Caco-2 (cell line): ENCODE data around the gene KCMF1. TPM values are rescaled to one million over a fixed set of nuclear protein-coding genes. Genes with fewer than 3 reads are reported as not detected.

Source experiments
- BruUV-seq: library from RNA; stranded (reverse); fragments of 400-500 nt; replicated peaks from 2 replicates; lab custom pipeline; 2021; lab: Mats Ljungman, UMichigan
- CTCF ChIA-PET: fragments of 300-600 bp; sonication (Branson Sonifier 250); formaldehyde crosslinking; loops from one replicate; lab custom pipeline; 2022; ENCODE audit warnings: antibody characterized with exemption; lab: Charles Lee
- POLR2A ChIA-PET: fragments of 300-600 bp; sonication (Branson Sonifier 250); formaldehyde crosslinking; loops from one replicate; lab custom pipeline; 2022; ENCODE audit warnings: antibody characterized with exemption; lab: Charles Lee
- DNase-seq, 2 experiments: peaks; one replicate each; pipeline versions ENCODE4 v3.0.0 to v3.0.0-alpha.2; 2020 to 2022
- H3K27me3 ChIP-seq: replicated peaks from 2 replicates; pipeline ENCODE4 v1.6.0; 2011; ENCODE audit warnings: low read length; ENCODE audit not compliant: control insufficient read depth, insufficient read depth
- H3K36me3 ChIP-seq: 2 replicates; pipeline ENCODE4 v1.5.1; 2011; ENCODE audit warnings: low read length; ENCODE audit not compliant: control insufficient read depth, insufficient read depth
- H3K4me1 ChIP-seq: fragments of 250-450 bp; sonication (Bioruptor Pico); 2 replicates; pipeline ENCODE4 v1.5.1; 2020; ENCODE audit warnings: mild to moderate bottlenecking
- H3K4me3 ChIP-seq: 2 replicates; pipeline ENCODE4 v1.5.1; 2011; ENCODE audit warnings: low read depth, mild to moderate bottlenecking, control low read depth, low read length
- H3K9me3 ChIP-seq: fragments of 250-450 bp; sonication (Bioruptor Pico); 2 replicates; pipeline ENCODE4 v1.5.1; 2020; ENCODE audit warnings: mild to moderate bottlenecking, moderate library complexity
- H3K27ac Mint-ChIP-seq: one replicate; pipeline ENCODE4 v1.8.0; 2022; ENCODE audit warnings: mixed read lengths; ENCODE audit not compliant: unreplicated experiment
- H3K27me3 Mint-ChIP-seq: one replicate; pipeline ENCODE4 v1.8.0; 2022; ENCODE audit warnings: mixed read lengths; ENCODE audit not compliant: insufficient read depth, unreplicated experiment
- H3K36me3 Mint-ChIP-seq: one replicate; pipeline ENCODE4 v1.8.0; 2022; ENCODE audit warnings: mild to moderate bottlenecking, mixed read lengths; ENCODE audit not compliant: insufficient read depth, unreplicated experiment
- H3K4me1 Mint-ChIP-seq: one replicate; pipeline ENCODE4 v1.8.0; 2022; ENCODE audit warnings: low read depth, mixed read lengths; ENCODE audit not compliant: unreplicated experiment
- H3K4me3 Mint-ChIP-seq: one replicate; pipeline ENCODE4 v1.8.0; 2022; ENCODE audit warnings: mild to moderate bottlenecking, moderate library complexity, mixed read lengths; ENCODE audit not compliant: unreplicated experiment
- H3K9me3 Mint-ChIP-seq: one replicate; pipeline ENCODE4 v1.8.0; 2022; ENCODE audit warnings: mixed read lengths; ENCODE audit not compliant: unreplicated experiment
- intact Hi-C: fragments of 100-400 bp; cut with micrococcal nuclease; formaldehyde crosslinking; loops from one replicate; pipeline ENCODE4 v1.10.0; 2022; ENCODE audit not compliant: unreplicated experiment
- total RNA-seq: library from RNA; stranded (reverse); gene quantifications from 2 replicates; pipeline ENCODE4 v1.2.3, GENCODE V29; 2022
- TF ChIP-seq, protein P1 (sequence below), 2 experiments: fragments of 200-600 bp in 1 of 2; IDR thresholded peaks; 1 replicate in 1 of 2; 2 replicates in 1 of 2; pipeline versions ENCODE4 v1.5.1 to v1.8.0; 2011 to 2022; ENCODE audit warnings: antibody characterized with exemption in 1 of 2, control low read depth in 1 of 2, inconsistent platforms in 1 of 2, low read depth in 1 of 2, low read length in 1 of 2, mild to moderate bottlenecking in 1 of 2, moderate library complexity in 1 of 2; ENCODE audit not compliant: insufficient read depth in 1 of 2, severe bottlenecking in 1 of 2, unreplicated experiment in 1 of 2

Gene KCMF1
- total RNA-seq, 1 experiment from 2014 or later = 81.5 TPM

DNA sequence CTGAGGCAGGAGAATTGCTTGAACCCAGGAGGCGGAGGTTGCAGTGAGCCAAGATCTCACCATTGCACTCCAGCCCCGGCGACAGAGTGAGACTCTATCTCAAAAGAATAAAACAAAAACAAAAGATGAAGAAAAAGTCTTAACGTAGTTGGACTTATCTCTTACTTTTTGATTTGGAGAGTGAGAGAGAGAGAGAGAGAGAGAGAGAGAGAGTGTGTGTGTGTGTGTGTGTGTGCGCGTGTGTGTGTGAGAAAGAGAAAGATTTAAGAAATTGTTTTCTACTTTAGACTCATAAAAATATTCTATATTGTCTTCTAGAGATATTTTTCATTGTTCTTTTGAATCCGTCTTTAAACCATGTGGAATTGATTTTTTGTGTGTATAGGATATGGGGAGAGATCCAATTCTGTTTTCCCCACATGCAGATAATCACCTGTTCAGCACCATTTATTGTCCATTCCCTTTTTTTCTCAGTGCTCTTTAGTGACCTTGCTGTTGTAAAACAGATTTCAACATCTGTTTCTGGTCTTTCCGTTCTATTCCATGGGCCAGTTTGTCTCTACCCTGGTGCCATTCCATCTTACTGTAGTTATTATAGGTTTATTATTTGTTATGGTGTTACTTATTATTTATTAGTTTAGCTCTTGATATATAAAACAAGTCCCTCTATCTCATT lies 53.5 kb downstream of the KCMF1 start:
- Histone ChIP-seq H3K4me3 (no peak overlapping the region), H3K36me3 (no peaks in the 10 kb centered on the region), H3K9me3 (no peaks in the 10 kb centered on the region), H3K4me1 (no peaks in the 10 kb centered on the region), H3K27me3 (no peaks in the 10 kb centered on the region)
- Mint-ChIP-seq H3K36me3 (peaks cover 46% of the 10 kb centered on the region), H3K9me3 (no peaks in the 10 kb centered on the region), H3K27me3 (no peaks in the 10 kb centered on the region), H3K4me3 (no peak overlapping the region), H3K27ac (no peak overlapping the region), H3K4me1 (peaks cover 13% of the 10 kb centered on the region)
- ChIA-PET POLR2A (no interaction called here), CTCF (no interaction called here)
- TF ChIP-seq, protein P1, sequence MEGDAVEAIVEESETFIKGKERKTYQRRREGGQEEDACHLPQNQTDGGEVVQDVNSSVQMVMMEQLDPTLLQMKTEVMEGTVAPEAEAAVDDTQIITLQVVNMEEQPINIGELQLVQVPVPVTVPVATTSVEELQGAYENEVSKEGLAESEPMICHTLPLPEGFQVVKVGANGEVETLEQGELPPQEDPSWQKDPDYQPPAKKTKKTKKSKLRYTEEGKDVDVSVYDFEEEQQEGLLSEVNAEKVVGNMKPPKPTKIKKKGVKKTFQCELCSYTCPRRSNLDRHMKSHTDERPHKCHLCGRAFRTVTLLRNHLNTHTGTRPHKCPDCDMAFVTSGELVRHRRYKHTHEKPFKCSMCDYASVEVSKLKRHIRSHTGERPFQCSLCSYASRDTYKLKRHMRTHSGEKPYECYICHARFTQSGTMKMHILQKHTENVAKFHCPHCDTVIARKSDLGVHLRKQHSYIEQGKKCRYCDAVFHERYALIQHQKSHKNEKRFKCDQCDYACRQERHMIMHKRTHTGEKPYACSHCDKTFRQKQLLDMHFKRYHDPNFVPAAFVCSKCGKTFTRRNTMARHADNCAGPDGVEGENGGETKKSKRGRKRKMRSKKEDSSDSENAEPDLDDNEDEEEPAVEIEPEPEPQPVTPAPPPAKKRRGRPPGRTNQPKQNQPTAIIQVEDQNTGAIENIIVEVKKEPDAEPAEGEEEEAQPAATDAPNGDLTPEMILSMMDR (IDR thresholded peaks at IDR 0.05; ENCODE audit: insufficient read depth in 1 of 2, low read depth in 1 of 2, low read length in 1 of 2, severe bottlenecking in 1 of 2, unreplicated experiment in 1 of 2) = no peak
- no TSS peak for BruUV-seq
- DNase-seq = no peak
- intact Hi-C loops = no loop called here

DNA sequence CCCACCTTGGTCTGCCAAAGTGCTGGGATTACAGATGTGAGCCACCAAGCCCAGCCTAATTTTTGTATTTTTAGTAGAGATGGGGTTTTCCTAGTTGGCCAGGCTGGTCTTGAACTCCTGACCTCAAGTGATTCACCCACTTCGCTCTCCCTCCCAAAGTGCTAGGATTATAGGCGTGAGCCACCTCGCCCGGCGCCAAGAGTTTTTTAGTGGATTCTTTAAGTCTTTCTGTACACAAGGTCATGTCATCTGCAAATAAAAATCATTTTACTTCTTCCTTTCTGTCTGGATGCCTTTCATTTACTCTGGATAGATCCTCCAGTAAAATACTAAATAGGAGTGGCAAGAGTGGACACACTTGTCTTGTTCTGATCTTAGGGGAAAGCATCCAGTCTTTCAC lies 61.7 kb downstream of the KCMF1 start:
- intact Hi-C loops = no loop called here
- Mint-ChIP-seq H3K4me1 (no peaks in the 10 kb centered on the region), H3K27ac (no peak overlapping the region), H3K36me3 (peaks cover 69% of the 10 kb centered on the region), H3K9me3 (no peaks in the 10 kb centered on the region), H3K4me3 (no peak overlapping the region), H3K27me3 (no peaks in the 10 kb centered on the region)
- CTCF ChIA-PET = no interaction called here
- Histone ChIP-seq H3K4me1 (no peaks in the 10 kb centered on the region), H3K4me3 (no peak overlapping the region), H3K9me3 (no peaks in the 10 kb centered on the region), H3K27me3 (no peaks in the 10 kb centered on the region), H3K36me3 (no peaks in the 10 kb centered on the region; the same call in 1 of the 2 replicates)
- no TSS peak for BruUV-seq
- POLR2A ChIA-PET = no interaction called here
- DNase-seq = no peak
- TF ChIP-seq, protein P1 (IDR thresholded peaks at IDR 0.05; ENCODE audit: insufficient read depth in 1 of 2, low read depth in 1 of 2, low read length in 1 of 2, severe bottlenecking in 1 of 2, unreplicated experiment in 1 of 2) = no peak

DNA sequence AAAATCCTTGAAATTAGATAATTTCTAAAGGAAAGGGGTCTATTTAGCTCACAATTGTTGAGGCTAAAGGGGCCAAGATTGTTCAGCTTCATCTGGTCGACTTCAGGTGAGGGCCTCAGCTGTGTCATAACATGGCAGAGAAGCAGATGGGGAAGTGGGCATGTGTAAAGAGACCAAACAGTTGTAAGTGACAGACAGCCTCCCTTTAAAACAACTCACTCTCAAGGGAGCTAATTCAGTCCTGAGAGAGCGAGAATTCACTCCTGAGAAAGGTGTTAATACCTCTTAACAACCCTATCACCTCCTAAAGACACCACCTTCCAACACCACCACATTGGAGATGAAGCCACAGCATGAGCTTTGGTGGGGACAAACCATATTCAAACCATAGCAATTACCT lies 62.4 kb downstream of the KCMF1 start:
- no peaks in the 10 kb centered on the region for H3K9me3 ChIP-seq
- no peak for DNase-seq
- H3K4me1 ChIP-seq = no peaks in the 10 kb centered on the region
- Mint-ChIP-seq H3K4me3 (no peak overlapping the region), H3K4me1 (no peaks in the 10 kb centered on the region), H3K27ac (no peak overlapping the region), H3K9me3 (no peaks in the 10 kb centered on the region), H3K36me3 (peaks cover 63% of the 10 kb centered on the region), H3K27me3 (no peaks in the 10 kb centered on the region)
- TF ChIP-seq, protein P1 (IDR thresholded peaks at IDR 0.05; ENCODE audit: insufficient read depth in 1 of 2, low read depth in 1 of 2, low read length in 1 of 2, severe bottlenecking in 1 of 2, unreplicated experiment in 1 of 2) = no peak
- intact Hi-C loops = no loop called here
- ChIA-PET CTCF (no interaction called here), POLR2A (no interaction called here)
- no TSS peak for BruUV-seq
- H3K4me3 ChIP-seq = no peak overlapping the region
- no peaks in the 10 kb centered on the region; the same call in 1 of the 2 replicates for H3K36me3 ChIP-seq
- H3K27me3 ChIP-seq = no peaks in the 10 kb centered on the region
